Right ventricle myocardium inferior (tissue), 1 donor: ENCODE results near the gene PLXNA2. TPM values are rescaled to one million over a fixed set of nuclear protein-coding genes. Genes with fewer than 3 reads are reported as not detected.

Experiments used
- ATAC-seq: fragments of 200-7000 bp; cut with Tn5 transposase; one replicate; pipeline ENCODE4 v1.9.1; 2020; ENCODE audit warnings: mild to moderate bottlenecking, moderate library complexity
- DNase-seq: peaks from one replicate; pipeline ENCODE4 v3.0.0; 2021; ENCODE audit errors: missing footprints
- intact Hi-C: fragments of 100-400 bp; cut with DNase I; formaldehyde crosslinking; loops from one replicate; pipeline ENCODE4 v1.11.0; 2022
- total RNA-seq: library from RNA; stranded (reverse); fragmentation: NEBNext Ultra II Directional; extraction: Animal tissue kit (Norgen Biotek cat#: 25700); gene quantifications from one replicate; pipeline ENCODE4 v1.2.1, GENCODE V29; 2021
- donor health status: DM: no; HTN: yes; CAD: no; lungs with severe emphysema.

PLXNA2 gene
- total RNA-seq, 1 donor from 2014 or later, result 15.3 TPM

- no peak for DNase-seq
- intact Hi-C loops, result no loop called here
- no peak for ATAC-seq
Observed at GRCh38 chr1:208120431-208120790, 123.8 kb downstream of the PLXNA2 start.

- intact Hi-C loops, result no loop called here
- DNase-seq, result no peak
- ATAC-seq, result no peak
Observed at GRCh38 chr1:208118841-208119606, 125.2 kb downstream of the PLXNA2 start.

GRCh38 chr1:208118306-208118705 is 125.9 kb downstream of the PLXNA2 start:
- DNase-seq, result no peak
- no peak for ATAC-seq
- intact Hi-C loops, result no loop called here

- ATAC-seq (no peak), DNase-seq (no peak)
- intact Hi-C loops, result no loop called here
Observed at GRCh38 chr1:208117826-208118225, 126.4 kb downstream of the PLXNA2 start.

GRCh38 chr1:208117409-208117808 is 126.8 kb downstream of the PLXNA2 start:
- ATAC-seq (peak; percentile 29), DNase-seq (no peak)
- intact Hi-C loops, result no loop called here

GRCh38 chr1:208115924-208116640 is 128.1 kb downstream of the PLXNA2 start:
- intact Hi-C loops, result no loop called here
- DNase-seq, result no peak
- no peak for ATAC-seq

GRCh38 chr1:208113011-208113410 is 131.2 kb downstream of the PLXNA2 start:
- intact Hi-C loops, result no loop called here
- ATAC-seq, result no peak
- no peak for DNase-seq

GRCh38 chr1:208112401-208112800 is 131.8 kb downstream of the PLXNA2 start:
- DNase-seq (no peak), ATAC-seq (no peak)
- intact Hi-C loops, result no loop called here

GRCh38 chr1:208111646-208112190 is 132.5 kb downstream of the PLXNA2 start:
- intact Hi-C loops, result no loop called here
- no peak for DNase-seq
- no peak for ATAC-seq

GRCh38 chr1:208110296-208110695 is 133.9 kb downstream of the PLXNA2 start:
- intact Hi-C loops, result no loop called here
- DNase-seq (no peak), ATAC-seq (no peak)

GRCh38 chr1:208108646-208109330 is 135.4 kb downstream of the PLXNA2 start:
- no peak for DNase-seq
- intact Hi-C loops, result no loop called here

GRCh38 chr1:208108213-208108608 is 136.0 kb downstream of the PLXNA2 start:
- intact Hi-C loops, result no loop called here
- ATAC-seq (no peak), DNase-seq (no peak)

More at GRCh38 chr1:208108646-208109330, 135.4 kb downstream of the PLXNA2 start:
- ATAC-seq, result no peak

GRCh38 chr1:208107425-208108212 is 136.6 kb downstream of the PLXNA2 start:
- no peak for ATAC-seq

GRCh38 chr1:208106218-208106617 is 138.0 kb downstream of the PLXNA2 start:
- ATAC-seq (no peak), DNase-seq (no peak)
- intact Hi-C loops, result no loop called here

More at GRCh38 chr1:208107425-208108212, 136.6 kb downstream of the PLXNA2 start:
- intact Hi-C loops, result no loop called here
- no peak for DNase-seq

GRCh38 chr1:208105756-208106155 is 138.4 kb downstream of the PLXNA2 start:
- DNase-seq, result no peak
- no peak for ATAC-seq
- intact Hi-C loops, result no loop called here

GRCh38 chr1:208103597-208104513 is 140.3 kb downstream of the PLXNA2 start:
- DNase-seq, result no peak
- ATAC-seq, result peak; percentile 7
- intact Hi-C loops, result no loop called here

- DNase-seq, result no peak
- peak; percentile 43 for ATAC-seq
- intact Hi-C loops, result no loop called here
Observed at GRCh38 chr1:208101661-208102431, 142.3 kb downstream of the PLXNA2 start.
